Measurements from ENCODE around the gene GMDS. TPM values are rescaled to one million over a fixed set of nuclear protein-coding genes. Genes with fewer than 3 reads are reported as not detected.

Gene GMDS
- total RNA-seq, 2 donors from 2014 or later, result 19.6 to 36.3 TPM

- no peak overlapping the region for H3K4me3 Mint-ChIP-seq
- ATAC-seq (replicated peaks), result no peak
- peaks cover 4% of the 10 kb centered on the region for H3K36me3 Mint-ChIP-seq (ENCODE audit: low read depth)
- H3K9me3 Mint-ChIP-seq, result peaks cover 16% of the 10 kb centered on the region
- peaks cover 17% of the 10 kb centered on the region for H3K4me1 Mint-ChIP-seq
- H3K27me3 Mint-ChIP-seq, result no peaks in the 10 kb centered on the region
- no peak overlapping the region for H3K27ac Mint-ChIP-seq
Observed at GRCh38 chr6:2077826-2078225, 167.6 kb downstream of the GMDS start.

- Mint-ChIP-seq H3K27me3 (no peaks in the 10 kb centered on the region), H3K27ac (no peak overlapping the region), H3K36me3 (ENCODE audit: low read depth) (no peaks in the 10 kb centered on the region), H3K4me1 (no peaks in the 10 kb centered on the region), H3K9me3 (peaks cover 10% of the 10 kb centered on the region), H3K4me3 (no peak overlapping the region)
- no peak for ATAC-seq (replicated peaks)
Observed at GRCh38 chr6:2073476-2073875, 171.9 kb downstream of the GMDS start.

DNA sequence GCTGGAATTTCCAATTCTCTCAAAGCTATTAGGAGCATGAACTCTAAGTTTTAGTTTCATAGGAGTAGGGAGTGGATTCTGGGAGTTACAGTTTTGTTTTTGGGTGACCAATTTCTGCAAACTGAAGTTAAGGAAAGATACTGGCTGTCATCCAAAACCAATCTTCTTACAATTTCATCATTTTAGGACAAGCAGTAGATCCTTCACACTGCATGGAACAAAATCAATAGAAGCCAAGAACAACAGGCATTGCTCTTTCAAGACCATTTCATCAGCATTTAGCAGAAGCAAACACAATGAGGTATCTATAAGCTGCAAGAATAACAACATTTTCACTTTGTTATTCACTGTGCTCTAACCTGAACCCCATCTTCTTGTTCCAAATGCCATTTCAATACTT, 173.0 kb downstream of the GMDS start:
- Mint-ChIP-seq H3K27ac (no peak overlapping the region), H3K27me3 (no peaks in the 10 kb centered on the region), H3K4me3 (no peak overlapping the region), H3K9me3 (peaks cover 5% of the 10 kb centered on the region), H3K4me1 (no peaks in the 10 kb centered on the region), H3K36me3 (ENCODE audit: low read depth) (no peaks in the 10 kb centered on the region)
- no peak for ATAC-seq (replicated peaks)

- no peak for ATAC-seq (replicated peaks)
- H3K9me3 Mint-ChIP-seq, result peaks cover 5% of the 10 kb centered on the region
- H3K36me3 Mint-ChIP-seq (ENCODE audit: low read depth), result no peaks in the 10 kb centered on the region
- H3K4me1 Mint-ChIP-seq, result peaks cover 6% of the 10 kb centered on the region
- no peak overlapping the region for H3K27ac Mint-ChIP-seq
- no peak overlapping the region for H3K4me3 Mint-ChIP-seq
- H3K27me3 Mint-ChIP-seq, result no peaks in the 10 kb centered on the region
Observed at GRCh38 chr6:2063547-2063946, 181.9 kb downstream of the GMDS start.

DNA sequence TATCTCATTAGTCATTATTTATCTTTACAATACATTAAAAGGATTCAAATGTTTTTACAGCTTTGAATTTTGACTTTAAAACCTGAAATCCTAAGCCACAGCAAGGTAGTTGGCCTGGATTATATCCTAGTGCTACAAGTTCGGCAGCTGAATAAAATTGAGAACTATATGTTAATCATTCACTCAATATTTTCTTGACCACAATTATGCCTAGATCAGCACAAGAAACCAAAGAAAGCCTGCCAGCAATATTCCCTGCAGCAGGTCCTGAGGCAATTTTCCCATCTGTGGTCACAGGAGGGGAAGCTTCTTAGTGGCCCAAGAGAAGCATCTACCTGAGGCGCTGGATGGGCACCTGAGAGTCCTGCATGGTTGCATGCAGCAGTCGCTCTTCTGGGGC, 183.5 kb downstream of the GMDS start:
- no peaks in the 10 kb centered on the region for H3K27me3 Mint-ChIP-seq
- H3K4me3 Mint-ChIP-seq, result no peak overlapping the region
- H3K4me1 Mint-ChIP-seq, result peaks cover 10% of the 10 kb centered on the region
- ATAC-seq (replicated peaks), result no peak
- H3K36me3 Mint-ChIP-seq (ENCODE audit: low read depth), result no peaks in the 10 kb centered on the region
- H3K27ac Mint-ChIP-seq, result no peak overlapping the region
- H3K9me3 Mint-ChIP-seq, result peaks cover 5% of the 10 kb centered on the region

- H3K27ac Mint-ChIP-seq, result no peak overlapping the region
- ATAC-seq (replicated peaks), result no peak
- no peaks in the 10 kb centered on the region for H3K36me3 Mint-ChIP-seq (ENCODE audit: low read depth)
- peaks cover 10% of the 10 kb centered on the region for H3K4me1 Mint-ChIP-seq
- H3K4me3 Mint-ChIP-seq, result no peak overlapping the region
- H3K9me3 Mint-ChIP-seq, result peaks cover 5% of the 10 kb centered on the region
- no peaks in the 10 kb centered on the region for H3K27me3 Mint-ChIP-seq
Observed at GRCh38 chr6:2055911-2056310, 189.5 kb downstream of the GMDS start.

DNA sequence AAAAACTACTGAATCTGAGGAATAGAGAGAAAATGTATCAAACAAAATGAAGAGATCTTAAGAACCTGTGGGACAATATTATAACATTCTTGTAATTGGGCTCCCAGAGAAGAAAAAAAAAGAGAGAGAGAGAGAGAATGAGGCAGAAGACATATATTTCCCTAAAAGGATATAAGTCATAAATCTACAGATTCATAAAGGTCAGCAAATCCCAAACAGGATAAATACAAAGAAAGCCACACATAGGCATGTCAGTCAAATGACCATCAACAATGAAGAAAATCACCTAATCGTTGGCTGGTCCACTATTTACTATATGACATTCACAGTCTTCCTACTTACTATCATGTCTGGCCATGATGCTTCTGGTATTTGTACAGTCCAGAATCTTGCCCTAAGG, 190.3 kb downstream of the GMDS start:
- Mint-ChIP-seq H3K4me3 (no peak overlapping the region), H3K9me3 (peaks cover 1% of the 10 kb centered on the region), H3K4me1 (peaks cover 4% of the 10 kb centered on the region), H3K27me3 (no peaks in the 10 kb centered on the region), H3K36me3 (ENCODE audit: low read depth) (no peaks in the 10 kb centered on the region), H3K27ac (no peak overlapping the region)
- no peak for ATAC-seq (replicated peaks)

DNA sequence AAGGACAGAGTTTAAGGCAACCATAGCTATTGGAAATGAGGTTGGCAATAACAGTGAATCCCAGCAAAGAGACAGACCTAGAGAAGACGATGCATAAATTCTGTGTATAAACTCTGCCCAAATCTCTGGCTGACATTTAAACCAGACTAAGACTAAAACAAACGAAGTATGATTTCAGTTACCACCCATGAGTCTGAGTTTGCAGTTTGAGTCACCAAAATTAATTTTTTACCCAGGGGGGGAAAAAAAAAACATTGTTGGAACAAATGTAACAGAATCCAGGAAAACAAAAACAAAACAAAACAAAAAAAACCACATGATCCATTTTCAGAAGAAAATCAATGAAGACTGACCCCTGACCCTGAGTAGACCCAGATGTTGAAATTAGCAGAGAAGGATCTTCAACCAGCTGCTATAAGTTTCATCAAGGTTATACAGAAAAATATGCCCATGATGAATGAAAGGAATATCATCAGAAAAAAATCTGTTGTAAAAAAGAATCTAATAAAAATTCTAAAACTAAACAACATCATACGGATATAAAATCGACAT, 190.8 kb downstream of the GMDS start:
- peaks cover 4% of the 10 kb centered on the region for H3K4me1 Mint-ChIP-seq
- H3K9me3 Mint-ChIP-seq, result no peaks in the 10 kb centered on the region
- H3K4me3 Mint-ChIP-seq, result no peak overlapping the region
- no peaks in the 10 kb centered on the region for H3K36me3 Mint-ChIP-seq (ENCODE audit: low read depth)
- H3K27me3 Mint-ChIP-seq, result no peaks in the 10 kb centered on the region
- ATAC-seq (replicated peaks), result no peak
- H3K27ac Mint-ChIP-seq, result no peak overlapping the region

DNA sequence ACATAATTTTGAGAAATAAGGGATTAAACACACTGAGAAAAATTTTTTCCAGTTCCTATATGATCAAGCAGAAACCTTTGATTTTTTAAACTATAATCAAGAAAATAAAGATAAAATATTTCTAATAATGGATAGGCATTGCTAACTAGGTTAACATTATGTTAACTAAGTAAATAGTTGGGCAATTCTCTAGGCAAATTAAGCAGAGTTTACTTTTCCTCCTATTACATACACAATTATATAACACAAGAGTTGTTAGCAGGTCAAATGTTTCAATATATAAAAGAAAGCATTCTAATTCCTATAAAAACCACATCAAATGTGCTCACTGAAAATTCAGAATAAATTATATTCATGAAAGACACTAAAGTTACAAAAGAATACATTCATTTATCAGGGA, 191.7 kb downstream of the GMDS start:
- no peak for ATAC-seq (replicated peaks)
- Mint-ChIP-seq H3K27me3 (no peaks in the 10 kb centered on the region), H3K27ac (no peak overlapping the region), H3K36me3 (ENCODE audit: low read depth) (no peaks in the 10 kb centered on the region), H3K4me1 (peaks cover 4% of the 10 kb centered on the region), H3K9me3 (no peaks in the 10 kb centered on the region), H3K4me3 (no peak overlapping the region)

- Mint-ChIP-seq H3K27ac (no peak overlapping the region), H3K9me3 (peaks cover 4% of the 10 kb centered on the region)
Observed at GRCh38 chr6:2047855-2048254, 197.6 kb downstream of the GMDS start.

GRCh38 chr6:2044192-2044591, 201.2 kb downstream of the GMDS start:
- ATAC-seq (replicated peaks), result no peak
- Mint-ChIP-seq H3K9me3 (peaks cover 4% of the 10 kb centered on the region), H3K4me3 (no peak overlapping the region), H3K27me3 (no peaks in the 10 kb centered on the region), H3K27ac (no peak overlapping the region), H3K36me3 (ENCODE audit: low read depth) (no peaks in the 10 kb centered on the region), H3K4me1 (peaks cover 5% of the 10 kb centered on the region)

More at GRCh38 chr6:2047855-2048254, 197.6 kb downstream of the GMDS start:
- ATAC-seq (replicated peaks), result no peak
- Mint-ChIP-seq H3K36me3 (ENCODE audit: low read depth) (no peaks in the 10 kb centered on the region), H3K4me3 (no peak overlapping the region), H3K4me1 (no peaks in the 10 kb centered on the region), H3K27me3 (no peaks in the 10 kb centered on the region)

DNA sequence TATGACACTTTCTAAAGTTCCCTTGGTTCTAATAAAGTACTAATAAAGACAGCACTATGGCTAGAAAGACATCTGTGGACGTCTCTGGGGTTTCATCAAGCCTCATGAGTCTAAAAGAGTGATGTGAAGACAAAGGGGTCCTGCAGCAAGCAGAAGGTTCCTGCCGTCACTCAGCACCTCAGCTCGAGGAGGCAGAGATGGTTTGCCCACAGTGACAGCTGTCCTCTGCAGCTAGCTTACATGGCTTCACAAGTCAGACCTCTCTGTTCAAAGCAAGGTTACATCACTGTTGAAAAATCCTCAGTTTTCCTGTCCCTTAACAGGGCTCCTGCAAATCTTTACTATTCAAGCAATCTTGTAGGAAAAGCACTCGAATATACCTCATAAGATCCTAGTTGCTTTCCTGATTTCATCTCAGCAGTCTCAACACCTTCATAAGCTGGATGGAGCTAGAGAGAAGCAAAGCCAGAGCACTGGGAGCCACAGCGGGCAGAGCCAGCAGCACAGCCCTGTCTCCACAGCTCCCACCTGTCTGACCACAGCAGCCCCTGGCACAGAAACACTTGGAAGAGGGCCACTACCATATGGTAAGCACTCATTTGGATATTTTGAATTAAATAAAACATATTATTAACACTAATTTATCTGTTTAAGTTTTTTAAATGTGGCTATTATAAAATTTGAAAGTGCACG, 202.3 kb downstream of the GMDS start:
- no peaks in the 10 kb centered on the region for H3K27me3 Mint-ChIP-seq
- H3K9me3 Mint-ChIP-seq, result peaks cover 4% of the 10 kb centered on the region
- H3K4me1 Mint-ChIP-seq, result peaks cover 5% of the 10 kb centered on the region
- no peaks in the 10 kb centered on the region for H3K36me3 Mint-ChIP-seq (ENCODE audit: low read depth)
- no peak overlapping the region for H3K4me3 Mint-ChIP-seq
- no peak overlapping the region for H3K27ac Mint-ChIP-seq
- no peak for ATAC-seq (replicated peaks)

GRCh38 chr6:2038092-2038491, 207.3 kb downstream of the GMDS start:
- no peaks in the 10 kb centered on the region for H3K36me3 Mint-ChIP-seq (ENCODE audit: low read depth)
- ATAC-seq (replicated peaks), result peak; percentile 77
- H3K4me3 Mint-ChIP-seq, result peak overlapping the region; percentile 32
- H3K27ac Mint-ChIP-seq, result peak overlapping the region; percentile 14
- H3K4me1 Mint-ChIP-seq, result peaks cover 5% of the 10 kb centered on the region
- H3K27me3 Mint-ChIP-seq, result no peaks in the 10 kb centered on the region
- no peaks in the 10 kb centered on the region for H3K9me3 Mint-ChIP-seq

- Mint-ChIP-seq H3K27ac (no peak overlapping the region), H3K36me3 (ENCODE audit: low read depth) (no peaks in the 10 kb centered on the region), H3K9me3 (no peaks in the 10 kb centered on the region), H3K4me3 (peak overlapping the region; percentile 32), H3K27me3 (no peaks in the 10 kb centered on the region), H3K4me1 (peaks cover 5% of the 10 kb centered on the region)
- no peak for ATAC-seq (replicated peaks)
Observed at GRCh38 chr6:2037237-2037926, 208.0 kb downstream of the GMDS start.

GRCh38 chr6:2036710-2037023, 208.7 kb downstream of the GMDS start:
- no peaks in the 10 kb centered on the region for H3K27me3 Mint-ChIP-seq
- peaks cover 5% of the 10 kb centered on the region for H3K4me1 Mint-ChIP-seq
- ATAC-seq (replicated peaks), result no peak
- no peak overlapping the region for H3K4me3 Mint-ChIP-seq
- no peaks in the 10 kb centered on the region for H3K36me3 Mint-ChIP-seq (ENCODE audit: low read depth)
- no peak overlapping the region for H3K27ac Mint-ChIP-seq
- H3K9me3 Mint-ChIP-seq, result no peaks in the 10 kb centered on the region
